Measurements from ENCODE around the gene RDH5.

GRCh38 chr12:55736076-55736475 lies 15.9 kb downstream of the RDH5 start:
- no peak for TF ChIP-seq CTCF (IDR thresholded peaks at IDR 0.05)
- TF ChIP-seq POLR2A (IDR thresholded peaks at IDR 0.05): no peak
- TF ChIP-seq EP300 (IDR thresholded peaks at IDR 0.05): no peak
